C4-2B (cell line): ENCODE measurements around the gene GPRC5D.

Source experiments
- CTCF ChIP-seq: fragments of 450-650 bp; conservative IDR thresholded peaks from 2 replicates; pipeline ENCODE4 v1.5.1; 2017; ENCODE audit warnings: mild to moderate bottlenecking
- ZFX ChIP-seq: fragments of 450-650 bp; IDR thresholded peaks from 2 replicates; pipeline ENCODE4 v1.6.1; 2017

- TF ChIP-seq CTCF (no peak), ZFX (no peak)
Observed at GRCh38 chr12:12943586-12944260, 8.2 kb downstream of the GPRC5D start.
